Effector memory CD4-positive, alpha-beta T cell (primary cell): ENCODE results near the gene SLC49A3.
A peak's percentile ranks its signal among the peaks of the same experiment; 100 is the strongest.
"Not testable (repeated sequence)": the region's sequence is repeated elsewhere in the genome, so short reads cannot be mapped to it uniquely, and the experiment has no call there.

Experiments
- DNase-seq, 3 donors: peaks; one replicate each; pipeline ENCODE4 v3.0.0-alpha.2; 2020
- H3K27ac ChIP-seq: 2 replicates; pipeline ENCODE4 v1.7.0; 2013; ENCODE audit warnings: mild to moderate bottlenecking, low read length, moderate library complexity; ENCODE audit not compliant: insufficient read depth, poor library complexity, severe bottlenecking
- H3K27me3 ChIP-seq: replicated peaks from 2 replicates; pipeline ENCODE4 v1.7.0; 2013; ENCODE audit warnings: mild to moderate bottlenecking, low read length; ENCODE audit not compliant: insufficient read depth, control insufficient read depth, poor library complexity, severe bottlenecking
- H3K36me3 ChIP-seq: 2 replicates; pipeline ENCODE4 v1.7.0; 2013; ENCODE audit warnings: mild to moderate bottlenecking, low read length, moderate library complexity; ENCODE audit not compliant: control insufficient read depth, insufficient read depth
- H3K4me1 ChIP-seq: 2 replicates; pipeline ENCODE4 v1.7.0; 2013; ENCODE audit warnings: low read length, mild to moderate bottlenecking; ENCODE audit not compliant: control insufficient read depth, insufficient read depth, poor library complexity, severe bottlenecking
- H3K4me3 ChIP-seq: 2 replicates; pipeline ENCODE4 v1.7.0; 2013; ENCODE audit warnings: low read length, low read depth, mild to moderate bottlenecking; ENCODE audit not compliant: insufficient read depth, poor library complexity, severe bottlenecking
- H3K9me3 ChIP-seq: 2 replicates; pipeline ENCODE4 v1.7.0; 2013; ENCODE audit warnings: mild to moderate bottlenecking, low read length, moderate library complexity; ENCODE audit not compliant: control insufficient read depth

SLC49A3 gene

GRCh38 chr4:675980-676870 lies 12.7 kb downstream of the SLC49A3 start:
- H3K27ac ChIP-seq, result no peak overlapping the region
- H3K9me3 ChIP-seq, result no peaks in the 10 kb centered on the region
- no peak overlapping the region for H3K4me3 ChIP-seq
- DNase-seq, result no peak
- H3K36me3 ChIP-seq, result peaks cover 11% of the 10 kb centered on the region
- no peaks in the 10 kb centered on the region for H3K27me3 ChIP-seq
- H3K4me1 ChIP-seq, result peaks cover 25% of the 10 kb centered on the region

- peaks cover 11% of the 10 kb centered on the region for H3K36me3 ChIP-seq
- H3K27me3 ChIP-seq, result no peaks in the 10 kb centered on the region
- peak overlapping the region; percentile 97 for H3K4me3 ChIP-seq
- no peaks in the 10 kb centered on the region for H3K9me3 ChIP-seq
- peak overlapping the region; percentile 99 for H3K27ac ChIP-seq
- peaks cover 17% of the 10 kb centered on the region for H3K4me1 ChIP-seq
- no peak for DNase-seq
These were observed 13.7 kb downstream of the SLC49A3 start for GRCh38 chr4:675036-675882.

GRCh38 chr4:674172-675035 lies 14.5 kb downstream of the SLC49A3 start, which contains the start of the genes ATP5ME and MYL5:
TSS of gene ATP5ME (minus strand) at chr4:674276. CDS start at chr4:674247, 29 bp downstream.
TSS of gene MYL5 (plus strand) at chr4:674542. CDS start at chr4:678027, 3,485 bp downstream.
- peak; percentile 96 to 97 (median 97) for DNase-seq
- no peaks in the 10 kb centered on the region for H3K27me3 ChIP-seq
- peaks cover 11% of the 10 kb centered on the region for H3K36me3 ChIP-seq
- no peaks in the 10 kb centered on the region for H3K9me3 ChIP-seq
- peak within 1 kb of the TSS; percentile 99 for H3K27ac ChIP-seq
- H3K4me3 ChIP-seq, result peak within 1 kb of the TSS; percentile 97
- peaks cover 17% of the 10 kb centered on the region for H3K4me1 ChIP-seq

- Histone ChIP-seq H3K27ac (peak overlapping the region; percentile 42), H3K9me3 (no peaks in the 10 kb centered on the region), H3K4me3 (peak overlapping the region; percentile 97), H3K4me1 (peaks cover 17% of the 10 kb centered on the region), H3K36me3 (peaks cover 11% of the 10 kb centered on the region), H3K27me3 (no peaks in the 10 kb centered on the region)
- DNase-seq, result no peak
These were observed 15.4 kb downstream of the SLC49A3 start for GRCh38 chr4:673349-674091.

- no peak for DNase-seq
These were observed 17.2 kb downstream of the SLC49A3 start for GRCh38 chr4:671769-672168.

GRCh38 chr4:669806-670559 lies 19.0 kb downstream of the SLC49A3 start:
- not testable (repeated sequence) for H3K27me3 ChIP-seq, H3K9me3 ChIP-seq, H3K4me3 ChIP-seq, H3K27ac ChIP-seq, DNase-seq
- Histone ChIP-seq H3K36me3 (peaks cover 11% of the 10 kb centered on the region), H3K4me1 (peaks cover 12% of the 10 kb centered on the region)

More at GRCh38 chr4:671769-672168, 17.2 kb downstream of the SLC49A3 start:
- Histone ChIP-seq H3K27ac (no peak overlapping the region), H3K27me3 (no peaks in the 10 kb centered on the region), H3K9me3 (no peaks in the 10 kb centered on the region), H3K4me3 (no peak overlapping the region), H3K4me1 (peaks cover 17% of the 10 kb centered on the region), H3K36me3 (peaks cover 11% of the 10 kb centered on the region)

- Histone ChIP-seq H3K36me3 (peaks cover 11% of the 10 kb centered on the region), H3K4me1 (peaks cover 15% of the 10 kb centered on the region)
- not testable (repeated sequence) for H3K27ac ChIP-seq, DNase-seq, H3K9me3 ChIP-seq, H3K27me3 ChIP-seq, H3K4me3 ChIP-seq
These were observed 20.7 kb downstream of the SLC49A3 start for GRCh38 chr4:668219-668618.

GRCh38 chr4:667545-667925 lies 21.4 kb downstream of the SLC49A3 start:
- H3K36me3 ChIP-seq, result peaks cover 11% of the 10 kb centered on the region
- H3K27me3 ChIP-seq, result no peaks in the 10 kb centered on the region
- H3K4me3 ChIP-seq, result no peak overlapping the region
- no peaks in the 10 kb centered on the region for H3K9me3 ChIP-seq
- DNase-seq, result no peak
- H3K4me1 ChIP-seq, result peaks cover 16% of the 10 kb centered on the region
- H3K27ac ChIP-seq, result no peak overlapping the region
